SU-DHL-6 (cell line): ENCODE measurements around the gene CD274.

Experiments used
- CTCF ChIP-seq: fragments of 200-600 bp; sonication (generic); IDR thresholded peaks from one replicate; pipeline ENCODE4 v1.5.1; 2017; ENCODE audit warnings: antibody characterized with exemption, mild to moderate bottlenecking, low read length, moderate library complexity; ENCODE audit not compliant: insufficient read depth, poor library complexity, severe bottlenecking
- EZH2phosphoT487 ChIP-seq: fragments of 200-600 bp; sonication (generic), shearing (Covaris generic); conservative IDR thresholded peaks from 2 replicates; pipeline ENCODE4 v1.6.1; 2018; ENCODE audit warnings: mild to moderate bottlenecking, antibody characterized with exemption, low read length, moderate library complexity, mixed read lengths

GRCh38 chr9:5483306-5483705 lies 33.0 kb downstream of the CD274 start:
- TF ChIP-seq CTCF = no peak
- no peak for TF ChIP-seq EZH2phosphoT487
